DOHH2 (cell line): ENCODE data around the gene PDXDC1.
"Not testable (repeated sequence)": the region's sequence is repeated elsewhere in the genome, so short reads cannot be mapped to it uniquely, and the experiment has no call there.

Experiments used
- H3F3A ChIP-seq: fragments of 200-600 bp; sonication (generic), shearing (Covaris generic); 2 replicates; pipeline ENCODE4 v1.6.0; 2016; ENCODE audit warnings: antibody characterized with exemption, mild to moderate bottlenecking; ENCODE audit not compliant: control insufficient read depth, insufficient read depth
- H3K27ac ChIP-seq: fragments of 200-600 bp; sonication (generic); 2 replicates; pipeline ENCODE4 v1.5.1; 2014; ENCODE audit warnings: low read depth, mild to moderate bottlenecking, low read length, moderate library complexity
- H3K27me3 ChIP-seq: fragments of 200-600 bp; sonication (generic); 2 replicates; pipeline ENCODE4 v1.6.1; 2014; ENCODE audit warnings: mild to moderate bottlenecking, low read length, mixed read lengths; ENCODE audit not compliant: control insufficient read depth
- H3K36me3 ChIP-seq: fragments of 200-600 bp; sonication (generic); 2 replicates; pipeline ENCODE4 v1.6.1; 2014; ENCODE audit warnings: mild to moderate bottlenecking, low read length, moderate library complexity, mixed read lengths; ENCODE audit not compliant: control insufficient read depth
- H3K4me1 ChIP-seq: fragments of 200-600 bp; sonication (generic); 2 replicates; pipeline ENCODE4 v1.6.1; 2014; ENCODE audit warnings: mild to moderate bottlenecking, low read length, mixed read lengths; ENCODE audit not compliant: control insufficient read depth
- H3K4me2 ChIP-seq: fragments of 200-600 bp; sonication (generic); 2 replicates; pipeline ENCODE4 v1.6.0; 2014; ENCODE audit warnings: mild to moderate bottlenecking, low read length, moderate library complexity
- H3K4me3 ChIP-seq: fragments of 200-600 bp; sonication (generic); 2 replicates; pipeline ENCODE4 v1.5.1; 2014; ENCODE audit warnings: mild to moderate bottlenecking, low read length, mixed read lengths
- H3K79me2 ChIP-seq: fragments of 200-600 bp; sonication (generic); 2 replicates; pipeline ENCODE4 v1.6.1; 2014; ENCODE audit warnings: mild to moderate bottlenecking, low read length, mixed read lengths; ENCODE audit not compliant: control insufficient read depth
- H3K9me2 ChIP-seq: fragments of 200-600 bp; sonication (generic); replicated peaks from 2 replicates; pipeline ENCODE4 v1.6.1; 2014; ENCODE audit warnings: mild to moderate bottlenecking, low read length, mixed read lengths; ENCODE audit not compliant: control insufficient read depth
- H3K9me3 ChIP-seq: fragments of 200-600 bp; sonication (generic); 2 replicates; pipeline ENCODE4 v1.6.1; 2014; ENCODE audit warnings: antibody characterized with exemption, low read length, mixed read lengths; ENCODE audit not compliant: control insufficient read depth, insufficient read depth
- H4K20me1 ChIP-seq: fragments of 200-600 bp; sonication (generic); 2 replicates; pipeline ENCODE4 v1.6.0; 2014; ENCODE audit warnings: low read depth, mild to moderate bottlenecking, antibody characterized with exemption, low read length, moderate library complexity; ENCODE audit not compliant: control insufficient read depth, insufficient read depth

Gene PDXDC1

DNA sequence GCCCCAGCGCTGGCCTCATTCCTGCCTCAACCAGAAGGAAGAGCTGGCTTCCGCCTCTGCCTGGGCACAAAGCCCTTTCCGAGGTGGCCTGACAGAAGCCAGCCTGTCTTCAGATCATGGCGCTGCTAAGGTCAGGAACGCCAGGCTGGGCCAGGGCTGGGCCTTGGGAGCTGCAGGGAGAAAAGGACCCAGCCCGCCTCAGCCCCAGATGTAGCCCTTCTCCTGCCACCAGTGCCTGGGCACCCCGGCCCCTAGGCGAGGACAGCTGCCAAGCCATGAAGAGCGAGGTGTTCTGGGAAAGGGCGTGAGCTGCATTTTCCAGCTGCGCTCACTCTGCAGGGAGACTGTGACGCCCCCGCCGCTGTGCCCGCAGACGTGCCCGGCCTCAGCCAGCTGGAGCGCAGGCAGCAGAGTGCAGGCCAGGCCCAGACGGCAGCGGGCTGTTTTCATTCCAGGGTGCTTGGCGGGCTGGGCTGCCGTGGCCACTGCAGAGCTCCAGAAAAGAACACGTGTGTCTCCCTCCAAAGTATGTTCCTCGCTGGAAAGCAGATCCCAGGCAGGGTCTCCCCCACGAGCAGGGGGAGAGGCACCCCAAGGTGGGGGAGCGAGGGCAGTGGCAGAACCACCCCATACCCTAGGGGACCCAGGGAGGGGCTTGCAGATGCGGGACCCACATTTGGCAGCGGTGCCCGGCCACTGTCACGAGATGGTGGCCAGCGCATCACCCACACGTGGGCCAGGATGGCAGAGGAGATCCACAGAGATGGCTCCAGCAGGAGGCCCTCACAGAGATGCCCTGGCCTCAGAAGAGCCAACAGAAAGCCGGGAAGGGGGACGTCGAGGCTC, 170.8 kb downstream of the PDXDC1 start:
- H3K4me2 ChIP-seq, H3K27me3 ChIP-seq, H3F3A ChIP-seq, H3K4me3 ChIP-seq, H3K36me3 ChIP-seq, H3K9me3 ChIP-seq, H3K4me1 ChIP-seq, H4K20me1 ChIP-seq, H3K27ac ChIP-seq, H3K79me2 ChIP-seq, H3K9me2 ChIP-seq: not testable (repeated sequence)

DNA sequence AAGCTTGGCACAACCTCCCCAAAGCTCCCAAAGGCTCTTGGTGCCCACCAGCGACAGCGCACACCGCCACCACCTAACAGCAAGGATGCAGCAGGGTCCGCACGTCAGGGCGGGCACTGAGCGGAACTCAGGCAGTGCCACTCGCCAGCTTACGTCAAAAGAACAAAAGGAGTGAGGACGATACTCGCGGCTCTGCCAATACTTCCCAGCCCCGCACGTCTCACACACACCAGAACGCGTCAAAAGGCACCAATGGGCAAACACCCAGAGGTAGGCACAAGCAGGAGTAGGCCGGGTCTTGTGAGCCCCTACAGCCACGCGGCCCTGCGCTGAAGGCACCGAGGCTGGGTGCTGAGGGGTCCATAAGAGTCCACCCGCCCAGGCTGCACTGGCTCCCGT, 171.4 kb downstream of the PDXDC1 start:
- H3K4me3 ChIP-seq, H3K79me2 ChIP-seq, H3K9me3 ChIP-seq, H3K4me1 ChIP-seq, H3K9me2 ChIP-seq, H3K4me2 ChIP-seq, H4K20me1 ChIP-seq, H3K36me3 ChIP-seq, H3K27me3 ChIP-seq, H3K27ac ChIP-seq, H3F3A ChIP-seq: not testable (repeated sequence)

DNA sequence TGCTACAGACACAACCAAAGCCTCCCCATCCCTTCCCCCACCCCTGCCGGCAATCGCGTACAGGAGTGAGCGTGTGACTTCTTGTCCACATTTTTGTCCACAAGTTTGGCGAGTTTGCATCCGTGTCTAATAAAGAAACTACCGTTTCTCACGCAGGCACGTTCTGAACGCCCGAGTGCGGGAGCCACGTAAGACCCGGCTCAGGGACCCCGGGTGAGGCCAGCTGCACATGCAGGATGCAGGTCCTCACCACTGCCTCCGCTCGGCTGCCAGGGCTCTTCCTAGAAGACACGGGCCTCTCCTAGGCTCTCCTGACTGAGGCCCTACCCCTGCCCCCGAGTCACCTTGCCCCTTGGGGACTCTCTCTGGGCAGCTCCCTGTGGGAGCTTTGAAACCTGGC, 174.0 kb downstream of the PDXDC1 start:
- H3K9me3 ChIP-seq, H4K20me1 ChIP-seq, H3K79me2 ChIP-seq, H3F3A ChIP-seq, H3K27me3 ChIP-seq, H3K27ac ChIP-seq, H3K4me2 ChIP-seq, H3K4me3 ChIP-seq, H3K9me2 ChIP-seq, H3K4me1 ChIP-seq, H3K36me3 ChIP-seq: not testable (repeated sequence)

DNA sequence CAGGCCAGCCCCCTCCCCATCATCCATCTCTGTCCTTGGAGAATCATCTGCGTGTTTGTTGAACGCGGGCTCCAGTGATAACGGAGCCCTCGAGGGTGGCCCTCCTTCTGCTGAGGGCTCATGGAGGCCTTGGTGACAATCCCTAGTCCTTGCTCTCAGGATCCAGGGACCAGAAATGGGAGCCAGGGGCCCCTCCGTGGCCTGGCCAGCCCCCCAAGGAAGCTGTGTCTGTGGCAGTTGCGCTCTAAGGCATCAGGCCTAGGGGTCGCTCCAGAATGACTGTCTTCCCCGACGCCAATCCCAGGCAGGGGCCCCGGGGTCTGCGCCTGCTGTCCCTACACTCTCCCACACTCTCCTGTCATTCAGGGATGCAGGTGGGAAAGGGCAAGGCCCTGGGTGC, 174.4 kb downstream of the PDXDC1 start:
- H4K20me1 ChIP-seq, H3K4me3 ChIP-seq, H3K4me2 ChIP-seq, H3K27me3 ChIP-seq, H3K9me3 ChIP-seq, H3K79me2 ChIP-seq, H3K36me3 ChIP-seq, H3K9me2 ChIP-seq, H3K27ac ChIP-seq, H3F3A ChIP-seq, H3K4me1 ChIP-seq: not testable (repeated sequence)

DNA sequence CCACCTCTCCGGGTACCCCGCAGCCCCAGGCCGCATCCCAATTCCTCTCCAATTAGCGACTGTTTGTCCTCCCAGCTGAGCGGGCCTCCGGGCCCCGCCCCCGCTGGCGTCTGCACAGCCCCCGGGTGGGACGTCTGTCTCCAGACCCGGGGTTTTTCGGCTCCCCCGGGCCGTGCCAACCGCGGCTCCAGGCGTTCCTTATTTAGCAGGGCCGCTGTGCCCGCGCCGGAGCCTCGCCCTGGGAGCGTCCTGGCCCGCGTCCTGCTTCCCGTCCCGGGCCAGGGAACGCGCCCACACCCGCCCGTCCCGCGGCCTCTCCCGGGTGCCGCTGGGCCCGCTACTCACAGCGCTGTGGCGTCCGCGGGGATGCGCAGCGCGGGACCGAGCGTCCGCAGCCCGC, 179.2 kb downstream of the PDXDC1 start:
- H3K4me3 ChIP-seq = peak overlapping the region; percentile 63
- H3K9me2 ChIP-seq, H4K20me1 ChIP-seq, H3F3A ChIP-seq, H3K27me3 ChIP-seq, H3K36me3 ChIP-seq, H3K79me2 ChIP-seq, H3K27ac ChIP-seq, H3K9me3 ChIP-seq, H3K4me1 ChIP-seq: not testable (repeated sequence)
- peak overlapping the region; percentile 39; the same call in 1 of the 2 replicates for H3K4me2 ChIP-seq

DNA sequence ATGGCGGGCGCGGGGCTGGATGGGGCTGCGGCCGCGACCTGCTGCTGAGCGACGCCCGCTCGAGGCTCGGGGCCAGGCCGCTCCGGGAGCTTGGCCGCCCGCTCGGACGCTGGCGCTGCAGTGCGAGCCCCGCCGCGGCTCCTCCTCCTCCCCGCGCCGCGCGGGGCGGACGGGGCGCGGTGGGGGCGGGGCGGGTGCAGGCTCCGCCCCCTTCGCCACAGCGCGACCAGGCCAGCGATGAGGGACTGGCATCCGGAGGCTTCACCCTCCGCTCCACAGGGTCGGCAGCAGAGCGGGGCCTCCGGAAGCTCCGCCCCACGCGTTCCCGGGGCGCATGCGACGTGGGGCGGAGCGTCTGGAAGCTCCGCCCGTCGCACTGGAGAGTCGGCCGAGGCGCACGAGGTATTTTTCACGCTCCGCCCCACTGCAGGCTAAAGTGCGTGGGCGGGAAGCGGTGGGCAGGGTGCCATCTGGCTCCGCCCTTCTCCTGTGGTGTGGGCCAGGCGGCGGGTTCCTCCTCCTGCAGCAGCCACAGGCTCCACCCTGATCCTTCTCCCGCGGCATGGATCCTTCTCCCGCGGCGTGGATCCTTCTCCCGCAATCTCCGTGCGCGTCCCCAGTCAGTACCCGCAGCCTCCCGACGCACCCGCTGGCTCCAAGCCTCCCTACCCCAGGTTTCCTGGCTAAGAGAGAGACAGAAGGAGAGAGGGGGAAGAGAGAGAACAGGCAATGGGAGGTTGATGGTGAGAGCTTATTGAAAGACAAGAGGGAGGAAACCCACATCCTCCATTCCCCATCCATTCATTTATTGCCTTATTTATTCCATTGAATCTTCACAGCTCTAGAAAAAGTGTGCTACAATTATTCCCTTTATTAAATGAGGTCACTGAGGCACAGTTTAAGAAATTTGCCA, 180.1 kb downstream of the PDXDC1 start:
- H3K4me3 ChIP-seq = peak overlapping the region; percentile 67
- not testable (repeated sequence) for H3K27me3 ChIP-seq, H4K20me1 ChIP-seq, H3K9me2 ChIP-seq, H3K27ac ChIP-seq, H3F3A ChIP-seq, H3K79me2 ChIP-seq, H3K9me3 ChIP-seq, H3K36me3 ChIP-seq, H3K4me1 ChIP-seq
- H3K4me2 ChIP-seq = peak overlapping the region; percentile 58

DNA sequence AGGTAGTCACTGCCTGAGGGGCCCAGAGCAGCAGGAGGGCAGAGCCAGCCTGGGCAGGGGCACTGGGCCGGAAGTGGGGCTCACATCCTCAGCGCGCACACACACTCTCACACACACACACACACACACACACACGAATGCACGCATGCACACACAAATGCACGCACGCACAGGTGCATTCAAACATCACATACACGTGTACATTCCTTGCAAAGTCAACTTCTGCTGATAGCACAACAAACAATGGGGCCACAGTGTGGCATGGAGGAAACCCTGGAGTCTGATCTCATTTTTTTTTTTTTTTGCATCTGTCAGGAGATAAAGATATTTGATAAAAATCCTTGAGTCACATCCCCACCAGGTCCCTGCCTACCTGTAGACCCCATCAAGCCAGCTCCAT, 182.8 kb downstream of the PDXDC1 start:
- H3K4me1 ChIP-seq, H3K9me3 ChIP-seq, H3K4me3 ChIP-seq, H3K36me3 ChIP-seq, H3K27me3 ChIP-seq, H4K20me1 ChIP-seq, H3K4me2 ChIP-seq, H3F3A ChIP-seq, H3K9me2 ChIP-seq, H3K79me2 ChIP-seq, H3K27ac ChIP-seq: not testable (repeated sequence)

DNA sequence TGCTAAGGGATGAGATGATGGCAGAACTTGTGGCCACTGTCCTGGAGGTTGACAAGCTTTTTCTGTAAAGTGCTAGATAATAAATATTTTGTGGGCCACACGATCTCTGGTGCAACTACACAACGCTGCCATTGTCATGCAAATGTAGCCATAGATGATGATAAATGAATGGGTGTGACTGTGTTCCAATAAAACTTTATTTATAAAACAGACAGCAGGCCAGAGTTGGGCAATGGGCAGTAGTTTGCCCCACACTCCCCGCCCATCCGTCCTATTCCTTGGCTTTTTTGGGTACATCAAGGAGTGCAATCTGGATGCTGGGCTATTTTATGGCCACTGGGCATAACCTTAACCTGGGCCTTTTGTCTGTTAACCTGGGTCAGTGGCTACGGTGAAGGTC, 184.8 kb downstream of the PDXDC1 start:
- H3K36me3 ChIP-seq, H4K20me1 ChIP-seq, H3F3A ChIP-seq, H3K4me2 ChIP-seq, H3K27ac ChIP-seq, H3K4me1 ChIP-seq, H3K9me3 ChIP-seq, H3K79me2 ChIP-seq, H3K4me3 ChIP-seq, H3K27me3 ChIP-seq, H3K9me2 ChIP-seq: not testable (repeated sequence)
